HCT116 (cell line): Measurements from ENCODE around the gene ARHGEF35. TPM values are rescaled to one million over a fixed set of nuclear protein-coding genes. Genes with fewer than 3 reads are reported as not detected.
A peak's percentile ranks its signal among the peaks of the same experiment; 100 is the strongest.
"Not testable (repeated sequence)": the region's sequence is repeated elsewhere in the genome, so short reads cannot be mapped to it uniquely, and the experiment has no call there.

Source experiments
- ATAC-seq: fragments of 200-7000 bp; cut with Tn5 transposase; 2 replicates; pipeline ENCODE4 v1.9.1; 2020; ENCODE audit warnings: mild to moderate bottlenecking, moderate library complexity
- BruUV-seq: library from RNA; stranded (reverse); fragments of 400-500 nt; replicated peaks from 2 replicates; lab custom pipeline; 2021; lab: Mats Ljungman, UMichigan
- CTCF ChIA-PET: fragments of 300-600 bp; sonication (Branson Sonifier 250); formaldehyde crosslinking; loops from one replicate; lab custom pipeline; 2021; ENCODE audit warnings: antibody characterized with exemption; lab: Charles Lee
- POLR2A ChIA-PET: fragments of 300-600, 350-600 bp; sonication (Branson Sonifier 250); formaldehyde crosslinking; loops from one replicate; lab custom pipeline; 2021; ENCODE audit warnings: antibody characterized with exemption; lab: Charles Lee
- RAD21 ChIA-PET, 2 experiments: fragments of 300-600 bp; sonication (Branson Sonifier 250); formaldehyde crosslinking; loops; one replicate each; lab custom pipeline; 2023; ENCODE audit warnings: low total read pairs in 2 of 2; ENCODE audit not compliant: uncharacterized antibody in 2 of 2, unreplicated experiment in 2 of 2, low non-redundant PET in 1 of 2; lab: Charles Lee
- DNase-seq: peaks from one replicate; pipeline ENCODE4 v3.0.0-alpha.2; 2010; ENCODE audit warnings: low read depth, low spot score
- H2AFZ ChIP-seq: fragments of 200-600 bp; shearing (Covaris generic), sonication (generic); 2 replicates; pipeline ENCODE4 v1.6.1; 2017; ENCODE audit warnings: low read depth, mixed run types, mixed read lengths, antibody characterized with exemption, low read length; ENCODE audit not compliant: poor library complexity, severe bottlenecking
- H3K27ac ChIP-seq: 2 replicates; pipeline ENCODE4 v1.5.1; 2012; ENCODE audit warnings: low read depth, low read length
- H3K27me3 ChIP-seq: fragments of 200-600 bp; sonication (generic); 2 replicates; pipeline ENCODE4 v1.6.1; 2016; ENCODE audit warnings: mixed run types, low read length, mixed read lengths; ENCODE audit not compliant: insufficient read depth
- H3K36me3 ChIP-seq, 2 experiments: fragments of 200-500 bp in 1 of 2; fragments of 200-600 bp in 1 of 2; sonication (Bioruptor generic) in 1 of 2; sonication (generic) in 1 of 2; 2 replicates each; pipeline versions ENCODE4 v1.5.1 to v1.6.1; 2014 to 2016; ENCODE audit warnings: low read length in 2 of 2, inconsistent platforms in 1 of 2, mixed read lengths in 1 of 2, mixed run types in 1 of 2; ENCODE audit not compliant: insufficient read depth in 2 of 2, control insufficient read depth in 1 of 2
- H3K4me1 ChIP-seq, 2 experiments: fragments of 200-600 bp in 1 of 2; sonication (generic) in 1 of 2; 2 replicates each; pipeline versions ENCODE4 v1.5.1 to v1.6.1; 2012 to 2017; ENCODE audit warnings: low read length in 2 of 2, inconsistent platforms in 1 of 2, mild to moderate bottlenecking in 1 of 2, mixed read lengths in 1 of 2, mixed run types in 1 of 2, moderate library complexity in 1 of 2; ENCODE audit not compliant: insufficient read depth in 2 of 2, control insufficient read depth in 1 of 2
- H3K4me2 ChIP-seq: fragments of 200-600 bp; sonication (generic); 2 replicates; pipeline ENCODE4 v1.6.1; 2017; ENCODE audit warnings: mixed run types, low read length, mixed read lengths
- H3K4me3 ChIP-seq, 2 experiments: fragments of 200-600 bp in 1 of 2; sonication (generic) in 1 of 2; replicated peaks in 1 of 2; 2 replicates each; pipeline ENCODE4 v1.5.1; 2011 to 2016; ENCODE audit warnings: low read length in 2 of 2, control low read depth in 1 of 2, low read depth in 1 of 2, mild to moderate bottlenecking in 1 of 2, mixed read lengths in 1 of 2, mixed run types in 1 of 2
- H3K79me2 ChIP-seq: fragments of 200-600 bp; sonication (generic); 2 replicates; pipeline ENCODE4 v1.6.1; 2017; ENCODE audit warnings: mild to moderate bottlenecking, mixed run types, low read length, moderate library complexity, mixed read lengths; ENCODE audit not compliant: insufficient read depth
- H3K9ac ChIP-seq: fragments of 200-600 bp; sonication (generic); 2 replicates; pipeline ENCODE4 v1.6.1; 2016; ENCODE audit warnings: low read length, mixed read lengths
- H3K9me2 ChIP-seq: fragments of 200-600 bp; sonication (generic), shearing (Covaris generic); 2 replicates; pipeline ENCODE4 v1.6.1; 2017; ENCODE audit warnings: mixed run types, mild to moderate bottlenecking, moderate library complexity; ENCODE audit not compliant: insufficient read depth
- H3K9me3 ChIP-seq, 2 experiments: fragments of 200-500 bp in 1 of 2; fragments of 200-600 bp in 1 of 2; sonication (Bioruptor generic) in 1 of 2; sonication (generic) in 1 of 2; 2 replicates each; pipeline ENCODE4 v1.6.1; 2014 to 2017; ENCODE audit warnings: low read length in 2 of 2, mixed read lengths in 2 of 2, inconsistent platforms in 1 of 2, low read depth in 1 of 2, mild to moderate bottlenecking in 1 of 2, mixed run types in 1 of 2, moderate library complexity in 1 of 2; ENCODE audit not compliant: control insufficient read depth in 1 of 2, insufficient read depth in 1 of 2
- H4K20me1 ChIP-seq: fragments of 200-600 bp; sonication (generic), shearing (Covaris generic); 2 replicates; pipeline ENCODE4 v1.6.1; 2017; ENCODE audit warnings: mixed run types, mild to moderate bottlenecking, moderate library complexity; ENCODE audit not compliant: insufficient read depth
- intact Hi-C: fragments of 100-400 bp; cut with micrococcal nuclease; formaldehyde crosslinking; loops from 2 replicates; pipeline ENCODE4 v1.10.0; 2022
- total RNA-seq: library from RNA; stranded (reverse); gene quantifications from one replicate; pipeline ENCODE4 v1.2.1, GENCODE V29; 2021; ENCODE audit not compliant: unreplicated experiment

ARHGEF35 gene
- total RNA-seq, 1 experiment from 2014 or later = 17.4 TPM

DNA sequence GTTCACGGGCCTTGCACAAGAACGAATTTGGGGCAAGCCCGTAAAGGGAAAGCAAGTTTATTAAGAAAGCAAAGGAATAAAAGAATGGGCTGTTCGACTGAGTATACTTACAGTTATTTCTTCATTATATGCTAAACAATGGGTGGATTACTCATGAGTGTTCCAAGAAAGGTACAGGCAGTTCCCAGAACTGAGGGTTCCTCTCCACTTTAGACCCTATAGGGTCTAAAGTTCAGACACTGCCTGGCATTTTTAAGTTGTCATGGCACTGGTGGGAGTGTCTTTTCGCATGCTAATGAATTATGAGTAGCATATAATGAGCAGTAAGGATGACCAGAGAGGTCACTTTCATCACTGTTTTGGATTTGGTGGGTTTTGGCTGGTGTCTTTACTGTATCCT is 9.7 kb upstream of the ARHGEF35 start:
- H4K20me1 ChIP-seq, intact Hi-C loops, H3K27me3 ChIP-seq, ATAC-seq, H2AFZ ChIP-seq, H3K79me2 ChIP-seq, H3K9me3 ChIP-seq, RAD21 ChIA-PET, H3K36me3 ChIP-seq, H3K4me2 ChIP-seq, H3K9me2 ChIP-seq, H3K9ac ChIP-seq, H3K27ac ChIP-seq, H3K4me3 ChIP-seq, POLR2A ChIA-PET, BruUV-seq, H3K4me1 ChIP-seq, CTCF ChIA-PET, DNase-seq: not testable (repeated sequence)

DNA sequence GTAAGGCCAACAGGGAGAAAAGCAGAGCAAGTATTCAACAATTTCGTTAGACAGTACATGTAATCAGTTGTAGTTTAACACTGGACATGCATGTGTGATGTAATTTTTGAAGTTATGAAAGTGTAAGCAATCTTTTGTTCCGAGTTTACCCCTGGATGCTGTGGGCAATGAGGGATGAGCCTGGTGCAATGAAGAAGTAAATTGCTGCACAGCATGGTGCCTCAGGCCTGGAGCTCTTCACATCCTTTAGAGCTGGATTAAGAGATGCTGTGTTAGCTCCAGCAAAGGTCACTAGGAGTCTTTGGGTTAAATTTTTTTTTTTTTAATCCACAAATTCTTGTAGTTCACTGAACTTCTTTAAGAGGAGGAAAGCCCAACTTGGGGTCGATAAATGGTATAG is 7.5 kb upstream of the ARHGEF35 start:
- H3K36me3 ChIP-seq, CTCF ChIA-PET, RAD21 ChIA-PET: not testable (repeated sequence)

DNA sequence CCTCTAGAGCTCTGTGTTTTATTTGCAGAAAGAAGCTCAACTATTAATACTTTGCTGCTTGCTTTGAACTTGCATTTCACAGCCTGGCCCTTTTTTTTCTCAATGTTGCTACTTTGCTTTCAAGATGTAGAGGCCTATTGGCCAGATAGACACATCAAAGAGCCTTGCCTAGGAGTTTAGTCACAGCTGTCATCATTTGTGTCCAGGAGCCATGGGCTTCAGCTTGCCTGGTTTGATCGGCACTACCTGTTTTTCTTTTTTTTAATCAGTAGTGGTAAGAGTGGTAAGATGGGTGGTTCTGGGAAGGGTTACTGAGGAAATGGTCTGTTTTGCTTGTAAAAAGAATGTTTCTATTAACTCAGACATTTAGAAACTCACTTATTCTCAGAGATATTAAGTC is 6.3 kb upstream of the ARHGEF35 start:
- H2AFZ ChIP-seq, BruUV-seq, H3K27ac ChIP-seq, H3K4me1 ChIP-seq, H3K9me2 ChIP-seq, ATAC-seq, H3K9me3 ChIP-seq, DNase-seq, H3K4me3 ChIP-seq, H3K9ac ChIP-seq, H3K36me3 ChIP-seq, H4K20me1 ChIP-seq, H3K4me2 ChIP-seq, RAD21 ChIA-PET, H3K79me2 ChIP-seq, H3K27me3 ChIP-seq, intact Hi-C loops, CTCF ChIA-PET, POLR2A ChIA-PET: not testable (repeated sequence)

More for the DNA sequence above, 7.5 kb upstream of the ARHGEF35 start:
- ATAC-seq, H3K9ac ChIP-seq, H4K20me1 ChIP-seq, DNase-seq, H3K4me3 ChIP-seq, H3K4me2 ChIP-seq, H3K4me1 ChIP-seq, POLR2A ChIA-PET, H3K9me3 ChIP-seq, H3K27me3 ChIP-seq, H3K9me2 ChIP-seq, H3K27ac ChIP-seq, intact Hi-C loops, H3K79me2 ChIP-seq, H2AFZ ChIP-seq, BruUV-seq: not testable (repeated sequence)

GRCh38 chr7:144198934-144199333 is 3.3 kb upstream of the ARHGEF35 start:
- H3K27me3 ChIP-seq, ATAC-seq, H3K36me3 ChIP-seq, H3K9me2 ChIP-seq, H3K4me2 ChIP-seq, H3K79me2 ChIP-seq, POLR2A ChIA-PET, H3K4me3 ChIP-seq, H3K27ac ChIP-seq, intact Hi-C loops, BruUV-seq, H2AFZ ChIP-seq, DNase-seq, H3K9me3 ChIP-seq, H3K9ac ChIP-seq, CTCF ChIA-PET, RAD21 ChIA-PET, H3K4me1 ChIP-seq, H4K20me1 ChIP-seq: not testable (repeated sequence)

DNA sequence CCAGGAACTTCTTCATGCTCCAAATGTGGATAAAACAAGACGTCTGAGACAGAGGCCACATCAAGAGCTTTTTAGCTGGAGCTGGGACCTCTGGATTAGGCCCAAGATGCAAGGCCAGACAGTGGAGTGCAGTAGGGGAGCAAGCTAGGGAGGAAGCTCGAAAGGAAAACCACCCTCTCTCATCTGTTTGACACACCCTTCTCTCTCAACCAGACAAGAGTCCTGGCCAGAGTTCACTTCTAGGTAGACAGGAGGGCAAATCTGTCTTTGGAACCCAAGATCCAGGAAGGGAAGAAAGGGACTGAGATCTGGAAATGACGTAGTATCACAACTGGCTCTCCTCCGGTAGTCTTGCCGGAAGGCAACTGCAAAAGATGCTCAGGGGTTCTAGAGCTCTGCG is 1.2 kb downstream of the ARHGEF35 start:
- CTCF ChIA-PET, H3K27ac ChIP-seq, H2AFZ ChIP-seq, H3K27me3 ChIP-seq, intact Hi-C loops, H3K4me2 ChIP-seq, ATAC-seq, H3K9me3 ChIP-seq, H3K36me3 ChIP-seq, H3K9ac ChIP-seq, RAD21 ChIA-PET, H3K4me3 ChIP-seq, H3K9me2 ChIP-seq, POLR2A ChIA-PET, H4K20me1 ChIP-seq, H3K79me2 ChIP-seq, DNase-seq, H3K4me1 ChIP-seq: not testable (repeated sequence)
- BruUV-seq = TSS peak; percentile 64
